ENCODE results near the gene IGHMBP2. TPM values are rescaled to one million over a fixed set of nuclear protein-coding genes. Genes with fewer than 3 reads are reported as not detected.

The IGHMBP2 gene
- total RNA-seq, result 9.3 and 11.3 TPM in 2 replicates

GRCh38 chr11:68903288-68904247 is at the start of gene IGHMBP2, which contains the start of gene MRPL21:
TSS of gene IGHMBP2 (plus strand) at chr11:68903891. CDS start at chr11:68903953, 62 bp downstream.
TSS of gene MRPL21 (minus strand) at chr11:68903832. CDS start at chr11:68903810, 22 bp downstream.

GRCh38 chr11:68980776-68981065 is 77.0 kb downstream of the IGHMBP2 start, which contains the start of gene MRGPRD:
TSS of gene MRGPRD (minus strand) at chr11:68980986. CDS start at chr11:68980986, 0 bp downstream.

Other genes starting within 250 kb of the IGHMBP2 start
- gene GAL, start 219.3 kb upstream of the IGHMBP2 start, total RNA-seq, result not detected in 2 replicates
- gene TESMIN, start 152.4 kb upstream of the IGHMBP2 start, total RNA-seq, result under 0.01 and 0.19 TPM in 2 replicates
- gene CPT1A, start 62.0 kb upstream of the IGHMBP2 start, total RNA-seq, result 30.2 and 30.7 TPM in 2 replicates
- 53.0 and 63.6 TPM in 2 replicates for gene MRPL21, start 59 bp upstream of the IGHMBP2 start, total RNA-seq
- not detected in 2 replicates for gene MRGPRD, start 77.1 kb downstream of the IGHMBP2 start, total RNA-seq
- gene MRGPRF, start 109.4 kb downstream of the IGHMBP2 start, total RNA-seq, result 9.4 and 10.1 TPM in 2 replicates
- 5.9 and 8.7 TPM in 2 replicates for gene TPCN2, start 145.0 kb downstream of the IGHMBP2 start, total RNA-seq